ENCODE data around the gene LPCAT2.

Gene LPCAT2

DNA sequence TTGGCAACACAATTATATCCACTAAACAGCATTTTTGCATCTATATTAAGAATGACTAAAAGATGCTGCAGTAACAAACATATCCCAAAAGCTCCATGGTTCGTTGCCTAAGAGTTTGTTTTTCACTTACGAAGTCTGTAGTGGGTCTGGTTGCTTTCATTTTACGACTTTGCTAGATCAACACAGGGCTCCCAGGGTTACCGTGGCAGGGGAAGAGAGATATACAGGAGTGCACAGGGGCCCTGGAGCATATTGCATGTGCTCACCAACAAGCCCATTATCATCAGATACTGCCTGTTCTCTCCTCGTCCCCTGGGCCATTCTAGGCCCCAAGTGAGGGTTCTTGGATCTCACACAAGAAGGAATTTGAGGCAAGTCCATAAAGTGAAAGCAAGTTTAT lies 33.0 kb upstream of the LPCAT2 start:
- no peak for DNase-seq (ENCODE audit: low read depth)
- TF ChIP-seq, protein P1, sequence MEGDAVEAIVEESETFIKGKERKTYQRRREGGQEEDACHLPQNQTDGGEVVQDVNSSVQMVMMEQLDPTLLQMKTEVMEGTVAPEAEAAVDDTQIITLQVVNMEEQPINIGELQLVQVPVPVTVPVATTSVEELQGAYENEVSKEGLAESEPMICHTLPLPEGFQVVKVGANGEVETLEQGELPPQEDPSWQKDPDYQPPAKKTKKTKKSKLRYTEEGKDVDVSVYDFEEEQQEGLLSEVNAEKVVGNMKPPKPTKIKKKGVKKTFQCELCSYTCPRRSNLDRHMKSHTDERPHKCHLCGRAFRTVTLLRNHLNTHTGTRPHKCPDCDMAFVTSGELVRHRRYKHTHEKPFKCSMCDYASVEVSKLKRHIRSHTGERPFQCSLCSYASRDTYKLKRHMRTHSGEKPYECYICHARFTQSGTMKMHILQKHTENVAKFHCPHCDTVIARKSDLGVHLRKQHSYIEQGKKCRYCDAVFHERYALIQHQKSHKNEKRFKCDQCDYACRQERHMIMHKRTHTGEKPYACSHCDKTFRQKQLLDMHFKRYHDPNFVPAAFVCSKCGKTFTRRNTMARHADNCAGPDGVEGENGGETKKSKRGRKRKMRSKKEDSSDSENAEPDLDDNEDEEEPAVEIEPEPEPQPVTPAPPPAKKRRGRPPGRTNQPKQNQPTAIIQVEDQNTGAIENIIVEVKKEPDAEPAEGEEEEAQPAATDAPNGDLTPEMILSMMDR (IDR thresholded peaks at IDR 0.05; ENCODE audit: low read depth, low read length, missing control alignments): no peak
- H3K4me3 ChIP-seq (ENCODE audit: low read depth, low read length): no peak overlapping the region

DNA sequence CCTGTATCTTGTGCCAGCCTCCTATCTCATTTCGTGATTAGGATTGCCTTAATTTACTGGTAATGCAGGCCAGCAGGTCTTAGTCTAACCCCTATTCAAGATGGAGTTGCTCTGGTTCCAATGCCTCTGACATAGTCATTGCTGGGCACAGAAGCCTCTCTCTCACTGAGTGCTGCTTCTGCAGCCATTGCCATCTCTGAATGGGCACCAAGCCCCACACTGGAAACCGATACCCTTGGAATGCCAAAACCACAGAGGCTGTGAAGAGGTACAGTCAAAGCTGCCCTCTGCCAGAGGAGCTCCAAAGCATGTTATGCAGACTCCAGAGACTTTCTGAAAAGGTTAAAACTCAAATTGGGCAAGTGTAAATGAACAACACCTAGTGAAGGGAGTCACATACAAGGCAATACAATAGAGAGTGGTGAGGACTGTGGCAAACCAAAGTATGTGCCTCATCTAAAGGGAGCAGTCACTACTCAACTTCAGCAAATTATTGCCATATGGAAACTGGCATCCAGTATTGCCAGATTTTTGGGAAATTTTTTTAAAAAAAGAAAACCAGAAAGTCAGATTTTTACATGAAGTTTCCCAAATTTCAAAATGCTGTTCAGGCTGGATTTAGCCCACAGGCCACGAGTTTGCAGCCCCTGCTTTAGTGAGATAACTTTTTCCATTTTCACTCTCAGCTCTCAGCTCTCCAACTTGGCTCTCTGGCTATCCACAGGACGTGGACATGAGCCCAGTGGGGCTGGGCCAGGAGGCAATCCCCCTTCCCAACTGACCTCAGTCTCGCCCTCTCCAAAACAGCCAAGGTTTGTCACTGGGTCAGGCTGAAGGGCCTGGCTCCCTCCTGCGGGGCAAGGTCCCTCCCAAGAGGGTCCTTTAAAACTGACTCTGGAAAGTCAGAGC lies 32.0 kb upstream of the LPCAT2 start:
- TF ChIP-seq, protein P1 (IDR thresholded peaks at IDR 0.05; ENCODE audit: low read depth, low read length, missing control alignments): no peak
- H3K4me3 ChIP-seq (ENCODE audit: low read depth, low read length): no peak overlapping the region
- DNase-seq (ENCODE audit: low read depth): no peak

DNA sequence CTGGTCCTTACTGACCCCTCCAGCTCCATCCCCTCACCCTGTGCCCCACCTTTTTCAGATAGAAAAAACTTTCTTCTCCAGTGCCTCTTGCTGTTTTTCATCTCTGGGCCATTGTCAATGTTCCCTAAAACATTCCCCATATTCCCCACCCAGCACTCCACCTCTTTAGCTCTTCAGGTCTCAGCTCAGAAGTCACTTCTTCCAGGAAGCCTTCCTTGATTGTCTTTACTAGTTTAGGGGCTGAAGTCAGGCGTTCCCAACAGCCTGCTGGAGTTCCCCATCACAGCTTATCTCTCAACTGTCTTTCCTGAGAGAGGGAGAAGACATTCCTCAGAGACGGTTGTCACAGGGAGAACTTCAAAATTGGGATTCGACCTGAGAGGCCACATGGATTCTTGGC lies 31.1 kb upstream of the LPCAT2 start:
- H3K4me3 ChIP-seq (ENCODE audit: low read depth, low read length): no peak overlapping the region
- no peak for DNase-seq (ENCODE audit: low read depth)
- TF ChIP-seq, protein P1 (IDR thresholded peaks at IDR 0.05; ENCODE audit: low read depth, low read length, missing control alignments): no peak

DNA sequence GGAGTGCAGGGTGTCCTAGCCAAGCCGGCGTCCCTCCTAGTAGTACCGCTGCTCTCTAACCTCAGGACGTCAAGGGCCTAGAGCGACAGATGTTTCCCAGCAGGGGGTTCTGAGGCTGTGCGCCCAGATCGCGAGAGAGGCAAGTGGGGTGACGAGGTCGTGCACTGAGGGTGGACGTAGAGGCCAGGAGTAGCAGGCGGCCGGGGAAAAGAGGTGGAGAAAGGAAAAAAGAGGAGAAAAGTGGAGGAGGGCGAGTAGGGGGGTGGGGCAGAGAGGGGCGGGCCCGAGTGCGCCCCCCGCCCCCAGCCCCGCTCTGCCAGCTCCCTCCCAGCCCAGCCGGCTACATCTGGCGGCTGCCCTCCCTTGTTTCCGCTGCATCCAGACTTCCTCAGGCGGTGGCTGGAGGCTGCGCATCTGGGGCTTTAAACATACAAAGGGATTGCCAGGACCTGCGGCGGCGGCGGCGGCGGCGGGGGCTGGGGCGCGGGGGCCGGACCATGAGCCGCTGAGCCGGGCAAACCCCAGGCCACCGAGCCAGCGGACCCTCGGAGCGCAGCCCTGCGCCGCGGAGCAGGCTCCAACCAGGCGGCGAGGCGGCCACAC lies 29.9 kb upstream of the LPCAT2 start, which contains the start of gene MMP2:
Gene MMP2 (plus strand): TSS at position 372 of the 603 bp plus-strand sequence. CDS start 282 bp downstream, outside the sequence.
- TF ChIP-seq, protein P1 (IDR thresholded peaks at IDR 0.05; ENCODE audit: low read depth, low read length, missing control alignments): no peak
- H3K4me3 ChIP-seq (ENCODE audit: low read depth, low read length): no peak within 1 kb of the TSS
- DNase-seq (ENCODE audit: low read depth): no peak

DNA sequence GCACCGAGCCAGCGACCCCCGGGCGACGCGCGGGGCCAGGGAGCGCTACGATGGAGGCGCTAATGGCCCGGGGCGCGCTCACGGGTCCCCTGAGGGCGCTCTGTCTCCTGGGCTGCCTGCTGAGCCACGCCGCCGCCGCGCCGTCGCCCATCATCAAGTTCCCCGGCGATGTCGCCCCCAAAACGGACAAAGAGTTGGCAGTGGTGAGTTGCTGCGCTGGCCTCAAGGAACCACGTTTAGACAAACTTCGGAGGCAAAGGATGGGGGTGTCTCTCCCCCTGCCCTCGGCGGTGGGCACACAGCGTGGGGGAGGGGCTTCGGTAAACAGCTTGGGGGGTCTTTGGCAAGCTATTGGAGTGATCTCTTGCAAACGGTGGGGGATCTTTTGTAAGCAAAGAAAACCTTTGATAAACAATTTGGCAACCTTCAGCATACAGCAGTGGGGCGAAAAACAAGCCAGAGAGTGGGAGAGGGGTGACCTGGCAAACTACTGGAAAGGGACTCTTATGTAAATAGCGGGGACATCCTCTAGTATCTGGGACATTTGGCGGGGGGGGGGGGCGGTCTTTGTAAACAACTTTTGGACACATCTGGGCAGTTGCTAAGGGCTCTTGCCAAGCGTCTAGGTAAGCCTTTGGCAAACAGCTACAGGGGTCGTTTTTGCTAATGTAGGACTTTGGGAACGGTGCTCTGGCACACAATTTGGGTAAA lies 29.3 kb upstream of the LPCAT2 start:
- DNase-seq (ENCODE audit: low read depth): no peak
- TF ChIP-seq, protein P1 (IDR thresholded peaks at IDR 0.05; ENCODE audit: low read depth, low read length, missing control alignments): no peak
- no peak overlapping the region for H3K4me3 ChIP-seq (ENCODE audit: low read depth, low read length)

DNA sequence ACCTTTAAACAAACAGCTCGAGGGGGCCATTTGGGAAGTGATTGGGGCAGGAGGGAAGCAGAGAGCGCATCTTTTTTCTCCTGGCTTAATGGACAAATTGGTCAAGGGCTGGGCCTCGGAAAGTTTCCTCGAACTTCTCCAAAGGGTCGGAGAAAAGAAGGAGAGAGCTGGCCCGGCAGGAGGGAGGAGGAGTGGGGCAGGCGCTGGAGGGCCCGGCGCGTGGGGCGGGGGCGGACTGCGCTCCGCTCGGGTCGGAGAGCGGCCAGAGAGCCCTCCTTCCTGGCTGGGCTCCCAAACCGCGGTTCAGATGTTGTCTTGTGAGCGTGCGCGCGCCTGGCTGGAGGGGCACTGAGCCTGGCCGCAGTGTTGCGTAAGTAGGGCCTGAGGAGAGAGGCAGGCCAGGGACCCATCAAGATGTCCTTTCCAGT lies 28.6 kb upstream of the LPCAT2 start:
- no peak for DNase-seq (ENCODE audit: low read depth)
- H3K4me3 ChIP-seq (ENCODE audit: low read depth, low read length): no peak overlapping the region
- TF ChIP-seq, protein P1 (IDR thresholded peaks at IDR 0.05; ENCODE audit: low read depth, low read length, missing control alignments): no peak

All from GM12864 (cell line).